Neural progenitor cell (in vitro differentiated cells): ENCODE data around the gene USP46.

Experiments
- CTCF ChIP-seq: fragments of 200-600 bp; sonication (generic); IDR thresholded peaks from 2 replicates; pipeline ENCODE4 v1.5.1; 2017; ENCODE audit warnings: antibody characterized with exemption, mild to moderate bottlenecking
- EZH2 ChIP-seq: fragments of 200-600 bp; sonication (generic); IDR thresholded peaks from 2 replicates; pipeline ENCODE4 v1.6.1; 2017; ENCODE audit warnings: antibody characterized with exemption, mild to moderate bottlenecking, moderate library complexity

- no peak for TF ChIP-seq CTCF
- TF ChIP-seq EZH2 = no peak
Observed at GRCh38 chr4:52560844-52561280, 98.2 kb downstream of the USP46 start.
